K562 (cell line): ENCODE measurements around the gene MRPS18B. TPM values are rescaled to one million over a fixed set of nuclear protein-coding genes. Genes with fewer than 3 reads are reported as not detected.

ENCODE experiments used
- ATAC-seq: fragments of 200-7000 bp; cut with Tn5 transposase; 3 replicates; pipeline ENCODE4 v1.9.1; 2020; ENCODE audit warnings: moderate library complexity
- BruUV-seq: library from RNA; stranded (reverse); fragments of 400-500 nt; replicated peaks from 2 replicates; lab custom pipeline; 2021; lab: Mats Ljungman, UMichigan
- CTCF ChIA-PET: fragments of 300-600 bp; formaldehyde crosslinking; extraction: SDS; loops from one replicate; lab custom pipeline; 2021; ENCODE audit warnings: low intra/inter-chr PET ratio; lab: Yijun Ruan, JAX
- POLR2A ChIA-PET: fragments of 300-600, 350-650 bp; sonication (Branson Sonifier 250); formaldehyde crosslinking; extraction: SDS; loops from one replicate; lab custom pipeline; 2021; ENCODE audit warnings: antibody characterized with exemption, inconsistent platforms; lab: Yijun Ruan, JAX
- DNase-seq, 4 experiments: peaks; one replicate each; pipeline versions ENCODE4 v3.0.0 to v3.0.0-alpha.2; 2011 to 2018; ENCODE audit warnings: low spot score in 3 of 4, mixed read lengths in 3 of 4; ENCODE audit errors: extremely low read depth in 1 of 4
- FAIRE-seq: peaks from 2 replicates; lab custom pipeline; 2011; peaks lifted over from hg19 to GRCh38; lab: Jason Lieb, UNC
- H2AFZ ChIP-seq: 2 replicates; pipeline ENCODE4 v1.6.0; 2011; ENCODE audit warnings: low read depth, low read length, control low read depth, inconsistent platforms
- H3K27ac ChIP-seq: fragments of 200-600 bp; 3 replicates; pipeline ENCODE4 v1.8.0; 2011; ENCODE audit warnings: low read depth, mild to moderate bottlenecking, control low read depth, inconsistent platforms, low read length, moderate library complexity, mixed read lengths; ENCODE audit errors: extremely low read depth
- H3K27me3 ChIP-seq, 2 experiments: fragments of 300-600 bp in 1 of 2; 2 replicates in 1 of 2; 3 replicates in 1 of 2; pipeline versions ENCODE4 v1.6.0 to v1.8.0; 2011; ENCODE audit warnings: inconsistent platforms in 2 of 2, low read length in 2 of 2, mild to moderate bottlenecking in 1 of 2, mixed read lengths in 1 of 2, moderate library complexity in 1 of 2; ENCODE audit not compliant: control insufficient read depth in 2 of 2, insufficient read depth in 2 of 2
- H3K36me3 ChIP-seq: fragments of 300-600 bp; 3 replicates; pipeline ENCODE4 v1.8.0; 2011; ENCODE audit warnings: mild to moderate bottlenecking, low read length, inconsistent platforms; ENCODE audit not compliant: control insufficient read depth, insufficient read depth
- H3K4me1 ChIP-seq, 2 experiments: fragments of 200-600 bp in 1 of 2; replicated peaks in 1 of 2; 2 replicates in 1 of 2; 3 replicates in 1 of 2; pipeline versions ENCODE4 v1.5.1 to v1.8.0; 2011; ENCODE audit warnings: inconsistent platforms in 2 of 2, low read length in 2 of 2, mild to moderate bottlenecking in 1 of 2, mixed read lengths in 1 of 2, moderate library complexity in 1 of 2; ENCODE audit not compliant: control insufficient read depth in 2 of 2, insufficient read depth in 2 of 2
- H3K4me2 ChIP-seq: 2 replicates; pipeline ENCODE4 v1.6.1; 2011; ENCODE audit warnings: low read length, control low read depth, inconsistent platforms, mixed read lengths; ENCODE audit not compliant: insufficient read depth
- H3K4me3 ChIP-seq: fragments of 200-600 bp; sonication (generic), shearing (Covaris generic); 2 replicates; pipeline ENCODE4 v1.5.1; 2016; ENCODE audit warnings: control low read depth, inconsistent platforms
- H3K79me2 ChIP-seq: fragments of 200-600 bp; 3 replicates; pipeline ENCODE4 v1.8.0; 2011; ENCODE audit warnings: low read length, inconsistent platforms; ENCODE audit not compliant: control insufficient read depth, insufficient read depth
- H3K9ac ChIP-seq, 2 experiments: 2 replicates each; pipeline versions ENCODE4 v1.6.0 to v1.6.1; 2011; ENCODE audit warnings: low read depth in 2 of 2, low read length in 2 of 2, control low read depth in 1 of 2, inconsistent platforms in 1 of 2, mild to moderate bottlenecking in 1 of 2, mixed read lengths in 1 of 2; ENCODE audit not compliant: insufficient read depth in 1 of 2
- H3K9me1 ChIP-seq: one replicate; pipeline ENCODE4 v1.6.0; 2011; ENCODE audit warnings: inconsistent platforms, mild to moderate bottlenecking, low read length, moderate library complexity; ENCODE audit not compliant: control insufficient read depth, insufficient read depth
- H3K9me3 ChIP-seq: replicated peaks from 2 replicates; pipeline ENCODE4 v1.5.1; 2011; ENCODE audit warnings: low read depth, low read length, inconsistent platforms; ENCODE audit not compliant: control insufficient read depth, insufficient read depth
- H4K20me1 ChIP-seq: replicated peaks from 2 replicates; pipeline ENCODE4 v1.6.1; 2011; ENCODE audit warnings: low read length, inconsistent platforms, mixed read lengths; ENCODE audit not compliant: control insufficient read depth, insufficient read depth
- SMC3 ChIP-seq: conservative IDR thresholded peaks from 2 replicates; pipeline ENCODE4 v1.6.1; 2011; ENCODE audit warnings: low read depth, low read length, improper control_type of control experiment; ENCODE audit not compliant: insufficient read depth
- ZBTB40 ChIP-seq, 2 experiments: fragments of 450-650 bp in 1 of 2; sonication (generic) in 1 of 2; formaldehyde crosslinking in 1 of 2; IDR thresholded peaks; 2 replicates each; pipeline versions ENCODE4 v1.7.1 to v1.9.0; 2016 to 2022; ENCODE audit warnings: inconsistent platforms in 1 of 2, mild to moderate bottlenecking in 1 of 2, missing genetic modification reagents in 1 of 2
- WGBS: fragments of 100-300 bp; shearing (Covaris generic); methylation state at CpG from one replicate; pipeline ENCODE4 v1.1.6; 2016; ENCODE audit warnings: low coverage, mixed read lengths; ENCODE audit not compliant: insufficient coverage; ENCODE audit errors: missing lambda C conversion rate; 5-methylcytosine and 5-hydroxymethylcytosine counted together
- in situ Hi-C: fragments of 300-500 bp; cut with MboI; formaldehyde crosslinking; loops from 4 replicates; pipeline ENCODE4 v1.15.0; 2018; ENCODE audit warnings: inconsistent platforms, mixed read lengths
- intact Hi-C: fragments of 100-400 bp; cut with micrococcal nuclease; formaldehyde crosslinking; loops from 2 replicates; pipeline ENCODE4 v1.14.2; 2022
- polyA plus RNA-seq, 8 experiments: library from polyadenylated mRNA; depleted of rRNA in 4 of 8; stranded (reverse) in 5 of 8; unstranded in 3 of 8; fragments of >200 nt; fragmentation: Nextera tagmentation in 2 of 8; fragmentation: Illumina TruSeq in 1 of 8; extraction: Ambion mirVana in 2 of 8; extraction: Trizol in 1 of 8; gene quantifications; 2 replicates each; pipeline versions ENCODE4 v1.2.1 to v1.2.3, GENCODE V29; 2011 to 2014; ENCODE audit warnings: inconsistent platforms in 1 of 8, missing spikeins in 1 of 8
- total RNA-seq, 7 experiments: library from RNA; depleted of rRNA in 6 of 7; stranded (reverse); fragments of >200 nt in 6 of 7; fragmentation: Illumina TruSeq in 2 of 7; extraction: Trizol in 2 of 7; gene quantifications; 2 replicates each; pipeline versions ENCODE4 v1.2.1 to v1.2.3, GENCODE V29; 2011 to 2021; ENCODE audit warnings: low replicate concordance in 1 of 7

MRPS18B gene
- total and polyA plus RNA-seq, 9 of the 15 experiments (the other 6 are each of a cell fraction or from before 2014, with no cell fraction given) = 132 to 383 (median 178) TPM

GRCh38 chr6:30644769-30645168, 27.1 kb downstream of the MRPS18B start:
- in situ Hi-C loops = no loop called here
- ChIA-PET POLR2A (interaction anchor here (0.5 to 3.9 kb wide), 4 partner anchors 31 to 1750 kb away, joined by 3 to 46 read pairs (median 3); no protein-coding TSS in a partner anchor), CTCF (interaction anchor here (0.6 kb wide), 1 partner anchor 96 kb away, joined by 4 read pairs; no protein-coding TSS in a partner anchor)
- WGBS = 73% methylated on average over 5 of the region's 5 CpGs
- Histone ChIP-seq H3K36me3 (peaks cover 26% of the 10 kb centered on the region), H2AFZ (no peak overlapping the region), H3K4me3 (no peak overlapping the region), H4K20me1 (no peaks in the 10 kb centered on the region), H3K27me3 (no peaks in the 10 kb centered on the region), H3K27ac (no peak overlapping the region), H3K79me2 (peaks cover 43% of the 10 kb centered on the region), H3K9ac (peak overlapping the region in 1 of 2 experiments; percentile 44; a peak in 1 of 4 replicates), H3K4me2 (no peak overlapping the region), H3K9me3 (no peaks in the 10 kb centered on the region; the same call in 1 of the 2 replicates), H3K9me1 (no peaks in the 10 kb centered on the region), H3K4me1 (peaks cover 15 to 32% of the 10 kb centered on the region in 2 experiments)
- intact Hi-C loops = no loop called here
- BruUV-seq = no TSS peak
- TF ChIP-seq SMC3 (no peak), ZBTB40 (IDR thresholded peaks at IDR 0.05) (no peak), ZBTB40 (CRISPR knock-in tag; IDR thresholded peaks at IDR 0.05) (no peak)
- no peak for ATAC-seq
- DNase-seq = no peak
- no peak for FAIRE-seq
